Measurements from ENCODE around the gene FSHR. TPM values are rescaled to one million over a fixed set of nuclear protein-coding genes. Genes with fewer than 3 reads are reported as not detected.

Gene FSHR
- total and polyA plus RNA-seq, 2 experiments from 2014 or later, result not detected

DNA sequence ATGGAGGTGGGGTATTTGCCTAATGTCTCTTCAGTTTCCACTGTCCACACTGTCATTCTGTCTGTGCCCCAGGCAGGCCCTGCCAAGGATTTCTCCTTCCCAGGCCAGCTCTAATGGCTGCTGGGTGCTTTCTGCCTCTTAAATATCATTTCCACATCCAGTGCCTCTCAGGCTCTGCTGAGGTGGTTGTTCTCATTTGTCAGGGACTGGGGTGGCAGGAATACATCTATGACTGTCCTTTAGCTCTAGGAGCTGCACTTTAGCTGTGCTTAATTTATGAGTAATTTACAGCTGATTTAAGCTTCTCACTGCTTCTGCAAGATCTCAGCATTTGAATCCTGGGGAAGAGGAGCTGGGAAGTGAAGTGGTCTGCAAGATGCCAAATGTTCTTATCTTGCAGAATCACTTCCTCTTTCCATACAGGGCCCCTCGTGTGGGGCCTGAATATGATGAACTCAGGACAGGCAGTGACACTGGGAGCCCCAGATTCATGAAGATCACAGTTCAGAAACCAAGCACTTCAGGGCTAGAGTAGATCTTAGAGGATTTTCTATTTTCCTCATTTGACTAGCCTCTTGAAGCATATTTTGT lies 150.2 kb downstream of the FSHR start:
- H3K9me2 ChIP-seq (ENCODE audit: insufficient read depth), result no peaks in the 10 kb centered on the region
- no peaks in the 10 kb centered on the region for H3K79me2 ChIP-seq (replicated peaks; ENCODE audit: insufficient read depth)
- TF ChIP-seq, protein P1, sequence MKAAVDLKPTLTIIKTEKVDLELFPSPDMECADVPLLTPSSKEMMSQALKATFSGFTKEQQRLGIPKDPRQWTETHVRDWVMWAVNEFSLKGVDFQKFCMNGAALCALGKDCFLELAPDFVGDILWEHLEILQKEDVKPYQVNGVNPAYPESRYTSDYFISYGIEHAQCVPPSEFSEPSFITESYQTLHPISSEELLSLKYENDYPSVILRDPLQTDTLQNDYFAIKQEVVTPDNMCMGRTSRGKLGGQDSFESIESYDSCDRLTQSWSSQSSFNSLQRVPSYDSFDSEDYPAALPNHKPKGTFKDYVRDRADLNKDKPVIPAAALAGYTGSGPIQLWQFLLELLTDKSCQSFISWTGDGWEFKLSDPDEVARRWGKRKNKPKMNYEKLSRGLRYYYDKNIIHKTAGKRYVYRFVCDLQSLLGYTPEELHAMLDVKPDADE (IDR thresholded peaks at IDR 0.05), result no peak
- TF ChIP-seq JUNB (IDR thresholded peaks at IDR 0.05; ENCODE audit: unreplicated experiment), result no peak
- no peak for TF ChIP-seq EZH2phosphoT487 (IDR thresholded peaks at IDR 0.05; ENCODE audit: unreplicated experiment)
- TF ChIP-seq NANOG (IDR thresholded peaks at IDR 0.05; ENCODE audit: borderline replicate concordance), result no peak
- TF ChIP-seq, protein P2, sequence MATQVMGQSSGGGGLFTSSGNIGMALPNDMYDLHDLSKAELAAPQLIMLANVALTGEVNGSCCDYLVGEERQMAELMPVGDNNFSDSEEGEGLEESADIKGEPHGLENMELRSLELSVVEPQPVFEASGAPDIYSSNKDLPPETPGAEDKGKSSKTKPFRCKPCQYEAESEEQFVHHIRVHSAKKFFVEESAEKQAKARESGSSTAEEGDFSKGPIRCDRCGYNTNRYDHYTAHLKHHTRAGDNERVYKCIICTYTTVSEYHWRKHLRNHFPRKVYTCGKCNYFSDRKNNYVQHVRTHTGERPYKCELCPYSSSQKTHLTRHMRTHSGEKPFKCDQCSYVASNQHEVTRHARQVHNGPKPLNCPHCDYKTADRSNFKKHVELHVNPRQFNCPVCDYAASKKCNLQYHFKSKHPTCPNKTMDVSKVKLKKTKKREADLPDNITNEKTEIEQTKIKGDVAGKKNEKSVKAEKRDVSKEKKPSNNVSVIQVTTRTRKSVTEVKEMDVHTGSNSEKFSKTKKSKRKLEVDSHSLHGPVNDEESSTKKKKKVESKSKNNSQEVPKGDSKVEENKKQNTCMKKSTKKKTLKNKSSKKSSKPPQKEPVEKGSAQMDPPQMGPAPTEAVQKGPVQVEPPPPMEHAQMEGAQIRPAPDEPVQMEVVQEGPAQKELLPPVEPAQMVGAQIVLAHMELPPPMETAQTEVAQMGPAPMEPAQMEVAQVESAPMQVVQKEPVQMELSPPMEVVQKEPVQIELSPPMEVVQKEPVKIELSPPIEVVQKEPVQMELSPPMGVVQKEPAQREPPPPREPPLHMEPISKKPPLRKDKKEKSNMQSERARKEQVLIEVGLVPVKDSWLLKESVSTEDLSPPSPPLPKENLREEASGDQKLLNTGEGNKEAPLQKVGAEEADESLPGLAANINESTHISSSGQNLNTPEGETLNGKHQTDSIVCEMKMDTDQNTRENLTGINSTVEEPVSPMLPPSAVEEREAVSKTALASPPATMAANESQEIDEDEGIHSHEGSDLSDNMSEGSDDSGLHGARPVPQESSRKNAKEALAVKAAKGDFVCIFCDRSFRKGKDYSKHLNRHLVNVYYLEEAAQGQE (IDR thresholded peaks at IDR 0.05; ENCODE audit: unreplicated experiment), result no peak
- TF ChIP-seq, protein P3, sequence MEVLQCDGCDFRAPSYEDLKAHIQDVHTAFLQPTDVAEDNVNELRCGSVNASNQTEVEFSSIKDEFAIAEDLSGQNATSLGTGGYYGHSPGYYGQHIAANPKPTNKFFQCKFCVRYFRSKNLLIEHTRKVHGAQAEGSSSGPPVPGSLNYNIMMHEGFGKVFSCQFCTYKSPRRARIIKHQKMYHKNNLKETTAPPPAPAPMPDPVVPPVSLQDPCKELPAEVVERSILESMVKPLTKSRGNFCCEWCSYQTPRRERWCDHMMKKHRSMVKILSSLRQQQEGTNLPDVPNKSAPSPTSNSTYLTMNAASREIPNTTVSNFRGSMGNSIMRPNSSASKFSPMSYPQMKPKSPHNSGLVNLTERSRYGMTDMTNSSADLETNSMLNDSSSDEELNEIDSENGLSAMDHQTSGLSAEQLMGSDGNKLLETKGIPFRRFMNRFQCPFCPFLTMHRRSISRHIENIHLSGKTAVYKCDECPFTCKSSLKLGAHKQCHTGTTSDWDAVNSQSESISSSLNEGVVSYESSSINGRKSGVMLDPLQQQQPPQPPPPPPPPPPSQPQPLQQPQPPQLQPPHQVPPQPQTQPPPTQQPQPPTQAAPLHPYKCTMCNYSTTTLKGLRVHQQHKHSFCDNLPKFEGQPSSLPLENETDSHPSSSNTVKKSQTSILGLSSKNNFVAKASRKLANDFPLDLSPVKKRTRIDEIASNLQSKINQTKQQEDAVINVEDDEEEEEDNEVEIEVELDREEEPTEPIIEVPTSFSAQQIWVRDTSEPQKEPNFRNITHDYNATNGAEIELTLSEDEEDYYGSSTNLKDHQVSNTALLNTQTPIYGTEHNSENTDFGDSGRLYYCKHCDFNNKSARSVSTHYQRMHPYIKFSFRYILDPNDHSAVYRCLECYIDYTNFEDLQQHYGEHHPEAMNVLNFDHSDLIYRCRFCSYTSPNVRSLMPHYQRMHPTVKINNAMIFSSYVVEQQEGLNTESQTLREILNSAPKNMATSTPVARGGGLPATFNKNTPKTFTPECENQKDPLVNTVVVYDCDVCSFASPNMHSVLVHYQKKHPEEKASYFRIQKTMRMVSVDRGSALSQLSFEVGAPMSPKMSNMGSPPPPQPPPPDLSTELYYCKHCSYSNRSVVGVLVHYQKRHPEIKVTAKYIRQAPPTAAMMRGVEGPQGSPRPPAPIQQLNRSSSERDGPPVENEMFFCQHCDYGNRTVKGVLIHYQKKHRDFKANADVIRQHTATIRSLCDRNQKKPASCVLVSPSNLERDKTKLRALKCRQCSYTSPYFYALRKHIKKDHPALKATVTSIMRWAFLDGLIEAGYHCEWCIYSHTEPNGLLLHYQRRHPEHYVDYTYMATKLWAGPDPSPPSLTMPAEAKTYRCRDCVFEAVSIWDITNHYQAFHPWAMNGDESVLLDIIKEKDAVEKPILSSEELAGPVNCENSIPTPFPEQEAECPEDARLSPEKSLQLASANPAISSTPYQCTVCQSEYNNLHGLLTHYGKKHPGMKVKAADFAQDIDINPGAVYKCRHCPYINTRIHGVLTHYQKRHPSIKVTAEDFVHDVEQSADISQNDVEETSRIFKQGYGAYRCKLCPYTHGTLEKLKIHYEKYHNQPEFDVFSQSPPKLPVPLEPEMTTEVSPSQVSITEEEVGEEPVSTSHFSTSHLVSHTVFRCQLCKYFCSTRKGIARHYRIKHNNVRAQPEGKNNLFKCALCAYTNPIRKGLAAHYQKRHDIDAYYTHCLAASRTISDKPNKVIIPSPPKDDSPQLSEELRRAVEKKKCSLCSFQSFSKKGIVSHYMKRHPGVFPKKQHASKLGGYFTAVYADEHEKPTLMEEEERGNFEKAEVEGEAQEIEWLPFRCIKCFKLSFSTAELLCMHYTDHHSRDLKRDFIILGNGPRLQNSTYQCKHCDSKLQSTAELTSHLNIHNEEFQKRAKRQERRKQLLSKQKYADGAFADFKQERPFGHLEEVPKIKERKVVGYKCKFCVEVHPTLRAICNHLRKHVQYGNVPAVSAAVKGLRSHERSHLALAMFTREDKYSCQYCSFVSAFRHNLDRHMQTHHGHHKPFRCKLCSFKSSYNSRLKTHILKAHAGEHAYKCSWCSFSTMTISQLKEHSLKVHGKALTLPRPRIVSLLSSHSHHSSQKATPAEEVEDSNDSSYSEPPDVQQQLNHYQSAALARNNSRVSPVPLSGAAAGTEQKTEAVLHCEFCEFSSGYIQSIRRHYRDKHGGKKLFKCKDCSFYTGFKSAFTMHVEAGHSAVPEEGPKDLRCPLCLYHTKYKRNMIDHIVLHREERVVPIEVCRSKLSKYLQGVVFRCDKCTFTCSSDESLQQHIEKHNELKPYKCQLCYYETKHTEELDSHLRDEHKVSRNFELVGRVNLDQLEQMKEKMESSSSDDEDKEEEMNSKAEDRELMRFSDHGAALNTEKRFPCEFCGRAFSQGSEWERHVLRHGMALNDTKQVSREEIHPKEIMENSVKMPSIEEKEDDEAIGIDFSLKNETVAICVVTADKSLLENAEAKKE (CRISPR knock-in tag; IDR thresholded peaks at IDR 0.05), result no peak
- TF ChIP-seq EZH2 (IDR thresholded peaks at IDR 0.05; ENCODE audit: low read depth, unreplicated experiment), result no peak
- TF ChIP-seq, protein P4, sequence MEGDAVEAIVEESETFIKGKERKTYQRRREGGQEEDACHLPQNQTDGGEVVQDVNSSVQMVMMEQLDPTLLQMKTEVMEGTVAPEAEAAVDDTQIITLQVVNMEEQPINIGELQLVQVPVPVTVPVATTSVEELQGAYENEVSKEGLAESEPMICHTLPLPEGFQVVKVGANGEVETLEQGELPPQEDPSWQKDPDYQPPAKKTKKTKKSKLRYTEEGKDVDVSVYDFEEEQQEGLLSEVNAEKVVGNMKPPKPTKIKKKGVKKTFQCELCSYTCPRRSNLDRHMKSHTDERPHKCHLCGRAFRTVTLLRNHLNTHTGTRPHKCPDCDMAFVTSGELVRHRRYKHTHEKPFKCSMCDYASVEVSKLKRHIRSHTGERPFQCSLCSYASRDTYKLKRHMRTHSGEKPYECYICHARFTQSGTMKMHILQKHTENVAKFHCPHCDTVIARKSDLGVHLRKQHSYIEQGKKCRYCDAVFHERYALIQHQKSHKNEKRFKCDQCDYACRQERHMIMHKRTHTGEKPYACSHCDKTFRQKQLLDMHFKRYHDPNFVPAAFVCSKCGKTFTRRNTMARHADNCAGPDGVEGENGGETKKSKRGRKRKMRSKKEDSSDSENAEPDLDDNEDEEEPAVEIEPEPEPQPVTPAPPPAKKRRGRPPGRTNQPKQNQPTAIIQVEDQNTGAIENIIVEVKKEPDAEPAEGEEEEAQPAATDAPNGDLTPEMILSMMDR (conservative IDR thresholded peaks at IDR 0.05; ENCODE audit: low read depth in 2 of 2), result no peak
- no peak for TF ChIP-seq POLR2AphosphoS5 (IDR thresholded peaks at IDR 0.05; ENCODE audit: low read depth)
- no peak for TF ChIP-seq ZNF114 (CRISPR knock-in tag; IDR thresholded peaks at IDR 0.05)
- no peak for TF ChIP-seq CREB1 (CRISPR knock-in tag; IDR thresholded peaks at IDR 0.05; ENCODE audit: low read depth)
- TF ChIP-seq STAT1 (IDR thresholded peaks at IDR 0.05; ENCODE audit: unreplicated experiment), result no peak
- TF ChIP-seq ZNF331 (CRISPR knock-in tag; IDR thresholded peaks at IDR 0.05; ENCODE audit: low read depth), result no peak
- no peak overlapping the region for H3K27ac ChIP-seq (ENCODE audit: low read depth)
- no peaks in the 10 kb centered on the region for H3K4me1 ChIP-seq (ENCODE audit: insufficient read depth)
- no peaks in the 10 kb centered on the region for H3F3A ChIP-seq (replicated peaks; ENCODE audit: low read depth)
- H3K27me3 ChIP-seq (ENCODE audit: insufficient read depth), result no peaks in the 10 kb centered on the region
- no peak overlapping the region for H2AFZ ChIP-seq
- Mint-ChIP-seq H3K4me3 (no peak overlapping the region), H3K9me3 (peaks cover 3% of the 10 kb centered on the region; the same call in 1 of the 3 replicates), H3K4me1 (no peaks in the 10 kb centered on the region; the same call in 2 of the 3 replicates), H3K27me3 (ENCODE audit: insufficient read depth, low read depth, poor library complexity) (no peaks in the 10 kb centered on the region), H3K36me3 (ENCODE audit: low read depth) (no peaks in the 10 kb centered on the region), H3K27ac (no peak overlapping the region)
- no peaks in the 10 kb centered on the region for H4K20me1 ChIP-seq (replicated peaks; ENCODE audit: insufficient read depth)
- no peak for DNase-seq (ENCODE audit: low spot score)
- no peak overlapping the region for H3K4me3 ChIP-seq
- no peak overlapping the region for H3K4me2 ChIP-seq
- ATAC-seq, result no peak
- no peaks in the 10 kb centered on the region for H3K36me3 ChIP-seq (ENCODE audit: insufficient read depth)
